Measurements from ENCODE around the gene PIGQ. TPM values are rescaled to one million over a fixed set of nuclear protein-coding genes. Genes with fewer than 3 reads are reported as not detected.

Gene PIGQ
- total RNA-seq, 1 donor from 2014 or later = 52.6 TPM

GRCh38 chr16:632486-633335, 62.9 kb downstream of the PIGQ start:
- intact Hi-C loops (cut with micrococcal nuclease) = no loop called here
- no peaks in the 10 kb centered on the region for H3K27me3 Mint-ChIP-seq (ENCODE audit: insufficient read depth)
- H3K4me1 Mint-ChIP-seq (ENCODE audit: low read depth) = peaks cover 6% of the 10 kb centered on the region
- no peaks in the 10 kb centered on the region for H3K9me3 Mint-ChIP-seq
- no peak overlapping the region for H3K4me3 Mint-ChIP-seq
- DNase-seq (ENCODE audit: low spot score) = no peak
- no peaks in the 10 kb centered on the region for H3K36me3 Mint-ChIP-seq (ENCODE audit: low read depth)
- H3K27ac Mint-ChIP-seq = no peak overlapping the region

- no peak overlapping the region for H3K27ac Mint-ChIP-seq
- no peaks in the 10 kb centered on the region for H3K36me3 Mint-ChIP-seq (ENCODE audit: low read depth)
- no peak for DNase-seq (ENCODE audit: low spot score)
- H3K27me3 Mint-ChIP-seq (ENCODE audit: insufficient read depth) = no peaks in the 10 kb centered on the region
- H3K4me3 Mint-ChIP-seq = peak overlapping the region; percentile 75
- H3K4me1 Mint-ChIP-seq (ENCODE audit: low read depth) = peaks cover 6% of the 10 kb centered on the region
- H3K9me3 Mint-ChIP-seq = no peaks in the 10 kb centered on the region
- intact Hi-C loops (cut with micrococcal nuclease) = no loop called here
These were observed 63.7 kb downstream of the PIGQ start for GRCh38 chr16:633336-634050.

Other genes starting within 250 kb of the PIGQ start
- gene AXIN1, start 217.2 kb upstream of the PIGQ start, total RNA-seq = 28.1 and 30.3 TPM in 2 replicates
- gene MRPL28, start 199.4 kb upstream of the PIGQ start, total RNA-seq = 110 and 115 TPM in 2 replicates
- gene PGAP6, start 188.0 kb upstream of the PIGQ start, total RNA-seq = 35.7 and 36.3 TPM in 2 replicates
- 57.2 and 58.7 TPM in 2 replicates for gene NME4, start 172.8 kb upstream of the PIGQ start, total RNA-seq
- 18.0 and 20.1 TPM in 2 replicates for gene DECR2, start 168.1 kb upstream of the PIGQ start, total RNA-seq
- 41.4 and 47.5 TPM in 2 replicates for gene RAB11FIP3, start 144.3 kb upstream of the PIGQ start, total RNA-seq
- 122 and 124 TPM in 2 replicates for gene CAPN15, start 42.3 kb upstream of the PIGQ start, total RNA-seq
- not detected in 2 replicates for gene PRR35, start 9.6 kb upstream of the PIGQ start, total RNA-seq
- gene NHLRC4, start 3.0 kb upstream of the PIGQ start, total RNA-seq = 1.0 and 1.2 TPM in 2 replicates
- gene RAB40C, start 20.1 kb downstream of the PIGQ start, total RNA-seq = 14.0 and 15.2 TPM in 2 replicates
- 0.34 and 0.44 TPM in 2 replicates for gene WFIKKN1, start 61.0 kb downstream of the PIGQ start, total RNA-seq
- 141 and 147 TPM in 2 replicates for gene METTL26, start 66.3 kb downstream of the PIGQ start, total RNA-seq
- 66.5 and 67.6 TPM in 2 replicates for gene MCRIP2, start 71.9 kb downstream of the PIGQ start, total RNA-seq
- gene WDR90, start 79.4 kb downstream of the PIGQ start, total RNA-seq = 81.2 and 82.3 TPM in 2 replicates
- 165 and 177 TPM in 2 replicates for gene RHOT2, start 98.2 kb downstream of the PIGQ start, total RNA-seq
- gene RHBDL1, start 105.7 kb downstream of the PIGQ start, total RNA-seq = 0.71 and 1.1 TPM in 2 replicates
- gene STUB1, start 110.4 kb downstream of the PIGQ start, total RNA-seq = 94.0 and 95.4 TPM in 2 replicates
- gene JMJD8, start 114.4 kb downstream of the PIGQ start, total RNA-seq = 63.4 and 71.4 TPM in 2 replicates
- 21.6 and 22.1 TPM in 2 replicates for gene WDR24, start 120.4 kb downstream of the PIGQ start, total RNA-seq
- 6.3 and 7.6 TPM in 2 replicates for gene FBXL16, start 135.8 kb downstream of the PIGQ start, total RNA-seq
- gene METRN, start 145.2 kb downstream of the PIGQ start, total RNA-seq = 21.8 and 29.6 TPM in 2 replicates
- 41.3 and 41.6 TPM in 2 replicates for gene ANTKMT, start 151.2 kb downstream of the PIGQ start, total RNA-seq
- gene CCDC78, start 156.5 kb downstream of the PIGQ start, total RNA-seq = 5.8 and 7.8 TPM in 2 replicates
- gene HAGHL, start 157.1 kb downstream of the PIGQ start, total RNA-seq = 15.8 and 19.1 TPM in 2 replicates
- 41.0 and 43.1 TPM in 2 replicates for gene CIAO3, start 171.0 kb downstream of the PIGQ start, total RNA-seq
- gene MSLN, start 190.8 kb downstream of the PIGQ start, total RNA-seq = not detected in 2 replicates
- 49.4 and 49.9 TPM in 2 replicates for gene RPUSD1, start 218.4 kb downstream of the PIGQ start, total RNA-seq
- 142 and 154 TPM in 2 replicates for gene CHTF18, start 218.7 kb downstream of the PIGQ start, total RNA-seq
- gene GNG13, start 230.8 kb downstream of the PIGQ start, total RNA-seq = not detected in 2 replicates